GM12878 (cell line): ENCODE results near the gene ZNF22. TPM values are rescaled to one million over a fixed set of nuclear protein-coding genes. Genes with fewer than 3 reads are reported as not detected.

Experiments used
- ATAC-seq: fragments of 200-7000 bp; cut with Tn5 transposase; 3 replicates; pipeline ENCODE4 v1.9.1; 2020; ENCODE audit warnings: mild to moderate bottlenecking, moderate library complexity
- BruUV-seq: library from RNA; stranded (reverse); fragments of 400-500 nt; replicated peaks from 2 replicates; lab custom pipeline; 2021; lab: Mats Ljungman, UMichigan
- CTCF ChIA-PET: fragments of 300-600 bp; sonication (Branson Sonifier 250); formaldehyde crosslinking; extraction: SDS; loops from one replicate; lab custom pipeline; 2021; ENCODE audit warnings: inconsistent platforms; lab: Yijun Ruan, JAX
- POLR2A ChIA-PET: fragments of 350-600 bp; formaldehyde crosslinking; extraction: SDS; loops from one replicate; lab custom pipeline; 2021; ENCODE audit warnings: inconsistent platforms; lab: Charles Lee
- RAD21 ChIA-PET: fragments of 300-600 bp; sonication (Branson Sonifier 250); formaldehyde crosslinking; loops from one replicate; lab custom pipeline; 2023; ENCODE audit warnings: antibody characterized with exemption; ENCODE audit not compliant: unreplicated experiment; lab: Charles Lee
- SMC1A ChIA-PET: fragments of 300-600 bp; sonication (Branson Sonifier 250); formaldehyde crosslinking; loops from one replicate; lab custom pipeline; 2023; ENCODE audit not compliant: unreplicated experiment, uncharacterized antibody; lab: Charles Lee
- DNase-seq: peaks from one replicate; pipeline ENCODE4 v3.0.0-alpha.2; 2011; ENCODE audit warnings: low read depth, low spot score
- FAIRE-seq: peaks from 3 replicates; lab custom pipeline; 2011; peaks lifted over from hg19 to GRCh38; lab: Jason Lieb, UNC
- H2AFZ ChIP-seq: 2 replicates; pipeline ENCODE4 v1.6.0; 2011; ENCODE audit warnings: low read depth, low read length, control low read depth; ENCODE audit not compliant: control insufficient read depth
- H3K27ac ChIP-seq: 2 replicates; pipeline ENCODE4 v1.5.1; 2011; ENCODE audit warnings: control low read depth; ENCODE audit not compliant: control insufficient read depth, insufficient read depth
- H3K27me3 ChIP-seq, 2 experiments: replicated peaks in 1 of 2; 2 replicates each; pipeline versions ENCODE4 v1.6.0 to v1.6.1; 2011; ENCODE audit warnings: low read length in 1 of 2; ENCODE audit not compliant: control insufficient read depth in 2 of 2, insufficient read depth in 2 of 2
- H3K36me3 ChIP-seq, 2 experiments: 2 replicates each; pipeline ENCODE4 v1.5.1; 2011; ENCODE audit warnings: low read length in 1 of 2; ENCODE audit not compliant: control insufficient read depth in 2 of 2, insufficient read depth in 2 of 2
- H3K4me1 ChIP-seq: 2 replicates; pipeline ENCODE4 v1.6.1; 2011; ENCODE audit warnings: mild to moderate bottlenecking, low read length, moderate library complexity, mixed read lengths; ENCODE audit not compliant: control insufficient read depth, insufficient read depth
- H3K4me2 ChIP-seq: 2 replicates; pipeline ENCODE4 v1.6.0; 2011; ENCODE audit warnings: control low read depth; ENCODE audit not compliant: control insufficient read depth, insufficient read depth
- H3K4me3 ChIP-seq: fragments of 200-600 bp; sonication (generic); 2 replicates; pipeline ENCODE4 v1.5.1; 2016
- H3K79me2 ChIP-seq: 2 replicates; pipeline ENCODE4 v1.6.0; 2011; ENCODE audit warnings: low read length; ENCODE audit not compliant: control insufficient read depth, insufficient read depth
- H3K9ac ChIP-seq: 2 replicates; pipeline ENCODE4 v1.8.0; 2011; ENCODE audit warnings: low read length, control low read depth, mixed read lengths; ENCODE audit not compliant: control insufficient read depth, insufficient read depth
- H3K9me3 ChIP-seq: replicated peaks from 3 replicates; pipeline ENCODE4 v1.5.1; 2011; ENCODE audit warnings: mild to moderate bottlenecking, low read length; ENCODE audit not compliant: control insufficient read depth, insufficient read depth
- H4K20me1 ChIP-seq: 2 replicates; pipeline ENCODE4 v1.6.0; 2011; ENCODE audit not compliant: control insufficient read depth, insufficient read depth
- CTCF ChIP-seq, 3 experiments: IDR thresholded peaks in 2 of 3; conservative IDR thresholded peaks in 1 of 3; 2 replicates each; pipeline ENCODE4 v1.5.1; 2011; ENCODE audit warnings: low read depth in 3 of 3, low read length in 3 of 3, mild to moderate bottlenecking in 3 of 3, control low read depth in 2 of 3, moderate library complexity in 2 of 3, inconsistent platforms in 1 of 3, mixed read lengths in 1 of 3; ENCODE audit not compliant: control insufficient read depth in 2 of 3, insufficient read depth in 1 of 3; ENCODE audit errors: extremely low read depth in 1 of 3
- FOXM1 ChIP-seq: IDR thresholded peaks from 2 replicates; pipeline ENCODE4 v1.6.1; 2012; ENCODE audit warnings: low read depth, mild to moderate bottlenecking, inconsistent platforms, low read length, moderate library complexity
- RAD21 ChIP-seq: IDR thresholded peaks from 2 replicates; pipeline ENCODE4 v1.6.1; 2011; ENCODE audit warnings: mild to moderate bottlenecking, low read depth, low read length, moderate library complexity; ENCODE audit not compliant: insufficient read depth
- RBBP5 ChIP-seq: fragments of 200-600 bp; sonication (generic); conservative IDR thresholded peaks from 2 replicates; pipeline ENCODE4 v1.6.1; 2016
- WGBS: methylation state at CpG from one replicate; pipeline ENCODE4 v1.1.6; 2016; ENCODE audit warnings: low lambda C conversion rate; ENCODE audit not compliant: insufficient replicate concordance, insufficient coverage; ENCODE audit errors: missing lambda C conversion rate; 5-methylcytosine and 5-hydroxymethylcytosine counted together
- in situ Hi-C: fragments of 300-500 bp; cut with MboI; formaldehyde crosslinking; loops from 9 replicates; pipeline ENCODE4 v1.14.3; 2018; ENCODE audit warnings: mixed read lengths
- intact Hi-C: fragments of 100-400 bp; cut with micrococcal nuclease; formaldehyde crosslinking; loops from one replicate; pipeline ENCODE4 v1.14.2; 2022; ENCODE audit not compliant: unreplicated experiment
- polyA plus RNA-seq, 11 experiments: library from polyadenylated mRNA; depleted of rRNA in 4 of 11; unstranded in 6 of 11; stranded (reverse) in 5 of 11; fragments of >200 nt; fragmentation: Nextera tagmentation in 4 of 11; fragmentation: Illumina TruSeq in 1 of 11; extraction: Ambion mirVana in 4 of 11; extraction: Trizol in 1 of 11; gene quantifications; 1 replicate in 1 of 11; 2 replicates in 10 of 11; pipeline versions ENCODE4 v1.2.1 to v1.2.3, GENCODE V29; 2011 to 2016; ENCODE audit warnings: inconsistent platforms in 2 of 11, missing spikeins in 2 of 11, low read depth in 1 of 11
- total RNA-seq, 4 experiments: library from RNA; depleted of rRNA in 3 of 4; stranded (reverse); fragments of >200 nt in 3 of 4; fragmentation: Illumina TruSeq in 1 of 4; extraction: Trizol in 1 of 4; gene quantifications; 2 replicates each; pipeline versions ENCODE4 v1.2.1 to v1.2.3, GENCODE V29; 2013 to 2021

The ZNF22 gene
- total and polyA plus RNA-seq, 10 of the 15 experiments (the other 5 are each of a cell fraction or from before 2014, with no cell fraction given): 31.1 to 74.4 (median 43.8) TPM

GRCh38 chr10:44993922-44994751 lies 6.6 kb upstream of the ZNF22 start:
- 69% methylated on average over 11 of the region's 11 CpGs for whole genome bisulfite sequencing
- POLR2A ChIA-PET: interaction anchor here (1.9 to 2.3 kb wide), 3 partner anchors 10 to 16 kb away, joined by 6 to 7 read pairs (median 7); partner anchors contain the start of gene DEPP1
- TF ChIP-seq FOXM1 (no peak), CTCF (IDR thresholded peaks at IDR 0.05 in 2 of 3, conservative IDR thresholded peaks at IDR 0.05 in 1 of 3; ENCODE audit: control insufficient read depth in 2 of 3, extremely low read depth in 1 of 3, insufficient read depth in 1 of 3, low read depth in 3 of 3, low read length in 3 of 3) (0 out of 6 replicates have a peak, but pooled peaks of 1 of the 3 experiments have one; percentile 12), RBBP5 (no peak), RAD21 (peak; percentile 28; the same call in 1 of the 2 replicates)

More at GRCh38 chr10:44993922-44994751, 6.6 kb upstream of the ZNF22 start:
- no peak for FAIRE-seq
- Histone ChIP-seq H4K20me1 (no peaks in the 10 kb centered on the region), H3K27me3 (no peaks in the 10 kb centered on the region), H2AFZ (no peak overlapping the region), H3K9me3 (no peaks in the 10 kb centered on the region), H3K9ac (no peak overlapping the region), H3K27ac (no peak overlapping the region), H3K79me2 (no peaks in the 10 kb centered on the region), H3K4me1 (peaks cover 6% of the 10 kb centered on the region), H3K36me3 (peaks cover 0 to 1% of the 10 kb centered on the region in 2 experiments; a peak in 1 of 4 replicates), H3K4me2 (no peak overlapping the region), H3K4me3 (no peak overlapping the region)
- CTCF ChIA-PET: interaction anchor here (0.7 to 2.9 kb wide), 7 partner anchors 10 to 63 kb away, joined by 3 to 11 read pairs (median 5); no protein-coding TSS in a partner anchor
- SMC1A ChIA-PET: interaction anchor here (0.6 to 2.6 kb wide), 4 partner anchors 18 to 185 kb away, joined by 3 to 10 read pairs (median 3); no protein-coding TSS in a partner anchor
- RAD21 ChIA-PET: interaction anchor here (1.2 to 2.3 kb wide), 2 partner anchors 14 to 61 kb away, joined by 6 to 13 read pairs; no protein-coding TSS in a partner anchor
- intact Hi-C loops: no loop called here
- no peak for DNase-seq
- in situ Hi-C loops: no loop called here
- BruUV-seq: TSS peak; percentile 83
- ATAC-seq: 0 out of 3 replicates have a peak, but pooled peaks have one; percentile 34
